GM18867 (cell line): ENCODE results near the gene PPP2R1A.

ENCODE experiments used
- ATAC-seq: cut with Tn5 transposase; IDR thresholded peaks from one replicate; pipeline ENCODE4 v1.9.1; 2021; ENCODE audit warnings: mild to moderate bottlenecking, moderate library complexity; ENCODE audit not compliant: unreplicated experiment

Gene PPP2R1A

GRCh38 chr19:52189735-52190486, at the start of gene PPP2R1A:
PPP2R1A (plus strand) TSS chr19:52190052; CDS start chr19:52190097, 45 bp downstream.
- ATAC-seq, result peak; percentile 90

GRCh38 chr19:52141203-52141602, 48.6 kb upstream of the PPP2R1A start:
- ATAC-seq, result no peak

GRCh38 chr19:52142001-52142595, 47.8 kb upstream of the PPP2R1A start:
- ATAC-seq, result no peak

GRCh38 chr19:52148256-52148655, 41.6 kb upstream of the PPP2R1A start:
- no peak for ATAC-seq

- ATAC-seq, result no peak
Observed at GRCh38 chr19:52155596-52156359, 34.1 kb upstream of the PPP2R1A start.

GRCh38 chr19:52170304-52170703, 19.5 kb upstream of the PPP2R1A start:
- ATAC-seq, result no peak

GRCh38 chr19:52170863-52171320, 19.0 kb upstream of the PPP2R1A start:
- peak; percentile 29 for ATAC-seq

GRCh38 chr19:52171321-52172169, 18.3 kb upstream of the PPP2R1A start, which contains the start of gene ZNF836:
ZNF836 (minus strand) TSS chr19:52171621; CDS start chr19:52168072, 3,549 bp downstream.
- peak; percentile 84 for ATAC-seq

- no peak for ATAC-seq
Observed at GRCh38 chr19:52172347-52172746, 17.5 kb upstream of the PPP2R1A start.

- ATAC-seq, result no peak
Observed at GRCh38 chr19:52176574-52176973, 13.3 kb upstream of the PPP2R1A start.

- ATAC-seq, result no peak
Observed at GRCh38 chr19:52187407-52187806, 2.4 kb upstream of the PPP2R1A start.

- ATAC-seq, result peak; percentile 7
Observed at GRCh38 chr19:52188822-52189734, 774 bp upstream of the PPP2R1A start.

GRCh38 chr19:52190487-52191293, 838 bp downstream of the PPP2R1A start:
- ATAC-seq, result no peak

- no peak for ATAC-seq
Observed at GRCh38 chr19:52191389-52191788, 1.5 kb downstream of the PPP2R1A start.

- ATAC-seq, result no peak
Observed at GRCh38 chr19:52191951-52192350, 2.1 kb downstream of the PPP2R1A start.

- no peak for ATAC-seq
Observed at GRCh38 chr19:52196256-52196967, 6.6 kb downstream of the PPP2R1A start.

- no peak for ATAC-seq
Observed at GRCh38 chr19:52197964-52198363, 8.1 kb downstream of the PPP2R1A start.

- ATAC-seq, result no peak
Observed at GRCh38 chr19:52198678-52199077, 8.8 kb downstream of the PPP2R1A start.
